ENCODE results near the gene PTPRU. TPM values are rescaled to one million over a fixed set of nuclear protein-coding genes. Genes with fewer than 3 reads are reported as not detected.

The PTPRU gene
- total RNA-seq, 1 experiment from 2014 or later: 25.7 TPM

DNA sequence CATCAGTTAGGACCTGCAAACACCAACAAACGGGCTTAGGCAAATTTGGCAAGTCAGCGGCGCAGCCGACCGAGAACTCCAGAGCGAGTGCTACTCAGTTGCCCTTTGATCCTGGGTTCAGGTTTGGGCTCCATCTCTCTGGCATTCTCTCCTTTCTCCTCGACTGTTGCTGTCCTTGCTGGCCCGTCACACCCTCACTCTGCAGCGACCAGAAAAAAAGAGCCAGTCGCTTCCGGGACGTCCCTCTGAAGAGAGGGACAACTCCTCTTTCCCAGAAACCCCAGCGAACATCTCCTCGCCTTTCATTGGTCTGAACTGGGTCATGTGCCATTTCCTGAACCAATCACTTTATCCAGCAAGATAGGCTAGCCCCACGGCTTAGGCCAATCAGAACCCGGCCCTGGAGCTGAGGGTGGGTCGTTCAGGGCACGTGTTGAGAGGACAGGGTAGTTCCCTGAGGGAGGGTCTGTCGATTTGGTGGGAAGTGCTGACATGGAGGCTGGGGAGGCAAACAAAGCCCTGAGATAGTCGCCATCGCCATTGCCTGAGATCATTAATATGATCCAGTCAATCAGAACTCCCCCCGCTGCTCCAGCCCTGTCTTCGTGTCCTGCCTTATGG lies 113.7 kb downstream of the PTPRU start:
- POLR2A ChIA-PET (ENCODE audit: unreplicated experiment): no interaction called here
- H3K36me3 ChIP-seq (ENCODE audit: low read depth, low read length): no peaks in the 10 kb centered on the region
- no peaks in the 10 kb centered on the region for H3F3A ChIP-seq (ENCODE audit: low read length, unreplicated experiment)
- H4K20me1 ChIP-seq (ENCODE audit: low read length): no peaks in the 10 kb centered on the region
- no peak overlapping the region for H2AFZ ChIP-seq (ENCODE audit: low read length)
- no peak overlapping the region for H3K4me2 ChIP-seq (ENCODE audit: low read length)
- no peaks in the 10 kb centered on the region for H3K79me2 ChIP-seq (ENCODE audit: low read length)
- no peak for DNase-seq
- H3K4me1 ChIP-seq (ENCODE audit: insufficient read depth, low read length): no peaks in the 10 kb centered on the region
- intact Hi-C loops (cut with micrococcal nuclease): no loop called here
- ATAC-seq: no peak
- no peaks in the 10 kb centered on the region for H3K9me2 ChIP-seq (replicated peaks; ENCODE audit: low read length)
- peaks cover 41% of the 10 kb centered on the region for H3K27me3 ChIP-seq (ENCODE audit: low read length)
- CTCF ChIA-PET: no interaction called here
- no peak overlapping the region for H3K4me3 ChIP-seq (ENCODE audit: low read length)
- H3K9me3 ChIP-seq (ENCODE audit: low read length): no peaks in the 10 kb centered on the region
- TF ChIP-seq, protein P1, sequence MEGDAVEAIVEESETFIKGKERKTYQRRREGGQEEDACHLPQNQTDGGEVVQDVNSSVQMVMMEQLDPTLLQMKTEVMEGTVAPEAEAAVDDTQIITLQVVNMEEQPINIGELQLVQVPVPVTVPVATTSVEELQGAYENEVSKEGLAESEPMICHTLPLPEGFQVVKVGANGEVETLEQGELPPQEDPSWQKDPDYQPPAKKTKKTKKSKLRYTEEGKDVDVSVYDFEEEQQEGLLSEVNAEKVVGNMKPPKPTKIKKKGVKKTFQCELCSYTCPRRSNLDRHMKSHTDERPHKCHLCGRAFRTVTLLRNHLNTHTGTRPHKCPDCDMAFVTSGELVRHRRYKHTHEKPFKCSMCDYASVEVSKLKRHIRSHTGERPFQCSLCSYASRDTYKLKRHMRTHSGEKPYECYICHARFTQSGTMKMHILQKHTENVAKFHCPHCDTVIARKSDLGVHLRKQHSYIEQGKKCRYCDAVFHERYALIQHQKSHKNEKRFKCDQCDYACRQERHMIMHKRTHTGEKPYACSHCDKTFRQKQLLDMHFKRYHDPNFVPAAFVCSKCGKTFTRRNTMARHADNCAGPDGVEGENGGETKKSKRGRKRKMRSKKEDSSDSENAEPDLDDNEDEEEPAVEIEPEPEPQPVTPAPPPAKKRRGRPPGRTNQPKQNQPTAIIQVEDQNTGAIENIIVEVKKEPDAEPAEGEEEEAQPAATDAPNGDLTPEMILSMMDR (conservative IDR thresholded peaks at IDR 0.05; ENCODE audit: low read depth, low read length): no peak
- TF ChIP-seq EZH2 (IDR thresholded peaks at IDR 0.05; ENCODE audit: low read length, unreplicated experiment) (no peak), EZH2phosphoT487 (IDR thresholded peaks at IDR 0.05; ENCODE audit: borderline replicate concordance, low read length) (no peak)
- no peak overlapping the region for H3K9ac ChIP-seq (ENCODE audit: low read length)
- H3K27ac ChIP-seq (ENCODE audit: low read length): no peak overlapping the region
- no TSS peak for BruUV-seq (replicated peaks)

DNA sequence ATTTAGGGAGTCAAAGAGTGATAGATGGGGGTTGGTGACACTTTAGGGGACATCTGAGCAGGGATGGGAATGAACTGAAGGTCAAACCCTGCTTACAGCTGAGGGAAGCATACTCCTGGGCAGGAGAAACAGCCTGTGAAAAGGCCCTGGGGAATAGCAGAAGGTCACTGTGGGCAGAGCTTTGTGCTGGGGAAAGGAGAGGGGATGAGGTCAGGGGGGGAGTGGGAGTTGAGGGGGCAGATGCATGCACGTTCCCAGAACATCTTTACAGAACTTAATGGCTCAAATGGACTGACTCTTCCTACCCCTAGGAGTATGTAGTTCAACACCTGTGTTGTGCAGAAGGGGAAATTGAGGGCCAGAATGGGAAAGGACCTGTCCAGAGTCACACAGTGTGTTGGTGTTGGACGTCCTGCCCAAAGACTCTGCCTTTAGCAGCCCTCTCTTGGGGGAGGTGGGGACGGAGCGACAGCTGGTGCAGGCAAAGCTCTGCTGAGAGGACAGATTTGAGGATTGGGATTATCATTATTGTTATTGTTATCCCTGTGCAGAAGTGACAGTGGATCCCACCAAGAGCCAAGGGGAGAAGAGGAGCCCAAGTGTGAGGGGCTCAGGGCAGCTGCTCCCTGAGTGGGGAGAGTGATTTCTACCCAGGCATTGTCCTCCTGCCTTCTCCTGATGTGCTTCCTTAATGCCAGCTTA lies 116.5 kb downstream of the PTPRU start:
- Histone ChIP-seq H3K4me3 (ENCODE audit: low read length) (no peak overlapping the region), H4K20me1 (ENCODE audit: low read length) (no peaks in the 10 kb centered on the region), H3K4me1 (ENCODE audit: insufficient read depth, low read length) (no peaks in the 10 kb centered on the region), H3K9ac (ENCODE audit: low read length) (no peak overlapping the region), H3K27ac (ENCODE audit: low read length) (no peak overlapping the region), H3K9me2 (replicated peaks; ENCODE audit: low read length) (no peaks in the 10 kb centered on the region), H3K36me3 (ENCODE audit: low read depth, low read length) (no peaks in the 10 kb centered on the region), H3K9me3 (ENCODE audit: low read length) (no peaks in the 10 kb centered on the region), H3F3A (ENCODE audit: low read length, unreplicated experiment) (no peaks in the 10 kb centered on the region), H2AFZ (ENCODE audit: low read length) (no peak overlapping the region), H3K79me2 (ENCODE audit: low read length) (no peaks in the 10 kb centered on the region), H3K4me2 (ENCODE audit: low read length) (no peak overlapping the region), H3K27me3 (ENCODE audit: low read length) (peaks cover 34% of the 10 kb centered on the region)
- DNase-seq: no peak
- BruUV-seq (replicated peaks): no TSS peak
- ChIA-PET CTCF (no interaction called here), POLR2A (ENCODE audit: unreplicated experiment) (no interaction called here)
- ATAC-seq: no peak
- TF ChIP-seq, protein P1 (conservative IDR thresholded peaks at IDR 0.05; ENCODE audit: low read depth, low read length): no peak
- TF ChIP-seq EZH2 (IDR thresholded peaks at IDR 0.05; ENCODE audit: low read length, unreplicated experiment): no peak
- TF ChIP-seq EZH2phosphoT487 (IDR thresholded peaks at IDR 0.05; ENCODE audit: borderline replicate concordance, low read length): no peak
- intact Hi-C loops (cut with micrococcal nuclease): no loop called here

DNA sequence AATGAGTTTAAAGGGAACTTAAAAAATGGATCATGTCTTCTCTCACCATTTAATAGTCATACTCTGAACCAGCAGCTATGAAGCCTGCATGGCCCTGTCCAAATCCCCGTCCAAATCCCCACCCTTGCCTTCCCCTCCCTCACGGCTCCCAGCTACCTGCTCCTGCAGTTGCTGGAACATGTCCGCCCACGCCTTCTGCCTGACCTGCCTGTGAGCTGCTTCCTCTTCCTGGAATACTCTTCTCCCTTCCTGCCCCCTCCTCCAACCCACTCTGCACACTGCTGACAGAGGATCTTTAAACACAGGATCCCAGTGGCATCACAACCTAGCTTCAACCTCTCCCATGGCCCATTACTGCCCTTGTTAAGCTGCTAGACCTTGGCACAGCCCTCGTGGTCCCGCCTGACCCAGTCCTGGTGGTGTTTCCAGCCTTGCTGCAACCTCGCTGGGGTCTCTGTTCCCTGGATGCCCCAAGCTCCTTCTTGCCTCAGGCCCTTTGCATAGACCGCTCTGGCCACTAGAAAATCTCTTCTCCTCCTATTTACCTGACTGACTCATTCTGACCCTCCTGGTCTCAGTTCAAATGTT lies 118.3 kb downstream of the PTPRU start:
- Histone ChIP-seq H3K9ac (ENCODE audit: low read length) (no peak overlapping the region), H3K36me3 (ENCODE audit: low read depth, low read length) (no peaks in the 10 kb centered on the region), H2AFZ (ENCODE audit: low read length) (no peak overlapping the region), H3K27me3 (ENCODE audit: low read length) (peaks cover 41% of the 10 kb centered on the region), H3K9me3 (ENCODE audit: low read length) (no peaks in the 10 kb centered on the region), H3K4me1 (ENCODE audit: insufficient read depth, low read length) (no peaks in the 10 kb centered on the region), H3K9me2 (replicated peaks; ENCODE audit: low read length) (no peaks in the 10 kb centered on the region), H4K20me1 (ENCODE audit: low read length) (no peaks in the 10 kb centered on the region), H3K79me2 (ENCODE audit: low read length) (no peaks in the 10 kb centered on the region), H3K4me3 (ENCODE audit: low read length) (no peak overlapping the region), H3F3A (ENCODE audit: low read length, unreplicated experiment) (no peaks in the 10 kb centered on the region), H3K4me2 (ENCODE audit: low read length) (no peak overlapping the region), H3K27ac (ENCODE audit: low read length) (no peak overlapping the region)
- CTCF ChIA-PET: no interaction called here
- TF ChIP-seq EZH2phosphoT487 (IDR thresholded peaks at IDR 0.05; ENCODE audit: borderline replicate concordance, low read length): no peak
- no peak for TF ChIP-seq EZH2 (IDR thresholded peaks at IDR 0.05; ENCODE audit: low read length, unreplicated experiment)
- TF ChIP-seq, protein P1 (conservative IDR thresholded peaks at IDR 0.05; ENCODE audit: low read depth, low read length): no peak
- intact Hi-C loops (cut with micrococcal nuclease): no loop called here
- no TSS peak for BruUV-seq (replicated peaks)
- ATAC-seq (no peak), DNase-seq (no peak)
- POLR2A ChIA-PET (ENCODE audit: unreplicated experiment): no interaction called here
